ENCODE data around the gene CXCL1.

DNA sequence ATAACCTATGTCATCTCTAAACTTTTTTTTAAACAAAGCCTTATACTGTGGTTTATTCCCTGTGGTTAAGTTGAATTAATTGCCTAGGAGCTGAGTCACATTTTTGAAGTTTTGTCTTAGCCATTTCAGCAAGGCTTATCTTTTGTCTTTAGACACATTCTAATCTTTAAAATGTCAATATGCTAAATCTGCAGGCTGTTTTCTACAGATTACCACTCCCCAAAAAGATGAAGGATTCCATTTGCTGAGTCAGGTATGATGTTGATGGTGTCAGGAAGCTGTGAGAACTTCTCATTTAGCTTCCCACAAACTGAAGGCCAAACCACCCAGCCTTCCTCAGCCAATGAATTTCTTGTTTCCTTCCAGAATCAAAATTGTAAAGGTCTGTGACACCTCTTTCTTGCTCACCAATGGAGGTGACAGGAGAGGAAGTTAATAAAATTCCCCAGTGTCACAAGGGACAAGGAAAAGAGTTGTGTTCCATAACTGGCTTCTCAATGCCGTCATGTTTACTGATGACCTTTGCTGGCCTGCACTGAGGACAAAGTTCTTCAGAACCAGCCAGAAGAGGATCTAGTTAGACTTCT is 36.4 kb upstream of the CXCL1 start:
- TF ChIP-seq, protein P1, sequence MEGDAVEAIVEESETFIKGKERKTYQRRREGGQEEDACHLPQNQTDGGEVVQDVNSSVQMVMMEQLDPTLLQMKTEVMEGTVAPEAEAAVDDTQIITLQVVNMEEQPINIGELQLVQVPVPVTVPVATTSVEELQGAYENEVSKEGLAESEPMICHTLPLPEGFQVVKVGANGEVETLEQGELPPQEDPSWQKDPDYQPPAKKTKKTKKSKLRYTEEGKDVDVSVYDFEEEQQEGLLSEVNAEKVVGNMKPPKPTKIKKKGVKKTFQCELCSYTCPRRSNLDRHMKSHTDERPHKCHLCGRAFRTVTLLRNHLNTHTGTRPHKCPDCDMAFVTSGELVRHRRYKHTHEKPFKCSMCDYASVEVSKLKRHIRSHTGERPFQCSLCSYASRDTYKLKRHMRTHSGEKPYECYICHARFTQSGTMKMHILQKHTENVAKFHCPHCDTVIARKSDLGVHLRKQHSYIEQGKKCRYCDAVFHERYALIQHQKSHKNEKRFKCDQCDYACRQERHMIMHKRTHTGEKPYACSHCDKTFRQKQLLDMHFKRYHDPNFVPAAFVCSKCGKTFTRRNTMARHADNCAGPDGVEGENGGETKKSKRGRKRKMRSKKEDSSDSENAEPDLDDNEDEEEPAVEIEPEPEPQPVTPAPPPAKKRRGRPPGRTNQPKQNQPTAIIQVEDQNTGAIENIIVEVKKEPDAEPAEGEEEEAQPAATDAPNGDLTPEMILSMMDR (conservative IDR thresholded peaks at IDR 0.05 in 1 of 2, IDR thresholded peaks at IDR 0.05 in 1 of 2; ENCODE audit: low read depth in 1 of 2, low read length in 2 of 2), result no peak
- TF ChIP-seq EZH2 (IDR thresholded peaks at IDR 0.05; ENCODE audit: low read length, missing control alignments), result no peak
